NCI-H2107 treated with DMSO at 0.1 percent for 48 hours (cell line): Measurements from ENCODE around the gene CNTNAP2.

Experiments
- DNase-seq: peaks from one replicate; lab custom pipeline; 2025; ENCODE audit not compliant: unreplicated experiment; lab: John Stamatoyannopoulos, UW

Gene CNTNAP2

GRCh38 chr7:148210804-148211325, 2094.3 kb downstream of the CNTNAP2 start:
- no peak for DNase-seq

GRCh38 chr7:148211740-148212151, 2095.1 kb downstream of the CNTNAP2 start:
- peak; percentile 7 for DNase-seq

- no peak for DNase-seq
Measured at GRCh38 chr7:148212731-148213130, 2096.1 kb downstream of the CNTNAP2 start.

- DNase-seq = no peak
Measured at GRCh38 chr7:148214101-148214500, 2097.5 kb downstream of the CNTNAP2 start.

- DNase-seq = no peak
Measured at GRCh38 chr7:148218603-148219002, 2102.0 kb downstream of the CNTNAP2 start.

GRCh38 chr7:148222721-148223120, 2106.1 kb downstream of the CNTNAP2 start:
- DNase-seq = no peak

GRCh38 chr7:148223160-148223559, 2106.6 kb downstream of the CNTNAP2 start:
- DNase-seq = no peak

GRCh38 chr7:148223738-148224137, 2107.1 kb downstream of the CNTNAP2 start:
- no peak for DNase-seq

GRCh38 chr7:148230296-148230695, 2113.7 kb downstream of the CNTNAP2 start:
- DNase-seq = no peak

- no peak for DNase-seq
Measured at GRCh38 chr7:148230883-148231282, 2114.3 kb downstream of the CNTNAP2 start.

- no peak for DNase-seq
Measured at GRCh38 chr7:148232784-148233183, 2116.2 kb downstream of the CNTNAP2 start.

- no peak for DNase-seq
Measured at GRCh38 chr7:148234715-148235114, 2118.1 kb downstream of the CNTNAP2 start.

- DNase-seq = no peak
Measured at GRCh38 chr7:148238761-148239325, 2122.2 kb downstream of the CNTNAP2 start.

GRCh38 chr7:148241700-148242293, 2125.2 kb downstream of the CNTNAP2 start:
- DNase-seq = no peak

GRCh38 chr7:148242294-148242821, 2125.8 kb downstream of the CNTNAP2 start:
- DNase-seq = peak; percentile 33

- no peak for DNase-seq
Measured at GRCh38 chr7:148245381-148245780, 2128.8 kb downstream of the CNTNAP2 start.

- no peak for DNase-seq
Measured at GRCh38 chr7:148253629-148254028, 2137.0 kb downstream of the CNTNAP2 start.

GRCh38 chr7:148255333-148255732, 2138.7 kb downstream of the CNTNAP2 start:
- DNase-seq = no peak

- DNase-seq = no peak
Measured at GRCh38 chr7:148256433-148256832, 2139.8 kb downstream of the CNTNAP2 start.

GRCh38 chr7:148260599-148260998, 2144.0 kb downstream of the CNTNAP2 start:
- no peak for DNase-seq

- no peak for DNase-seq
Measured at GRCh38 chr7:148261523-148261922, 2144.9 kb downstream of the CNTNAP2 start.

- no peak for DNase-seq
Measured at GRCh38 chr7:148261996-148262688, 2145.5 kb downstream of the CNTNAP2 start.
